ENCODE results near the gene COQ7.

Gene COQ7

DNA sequence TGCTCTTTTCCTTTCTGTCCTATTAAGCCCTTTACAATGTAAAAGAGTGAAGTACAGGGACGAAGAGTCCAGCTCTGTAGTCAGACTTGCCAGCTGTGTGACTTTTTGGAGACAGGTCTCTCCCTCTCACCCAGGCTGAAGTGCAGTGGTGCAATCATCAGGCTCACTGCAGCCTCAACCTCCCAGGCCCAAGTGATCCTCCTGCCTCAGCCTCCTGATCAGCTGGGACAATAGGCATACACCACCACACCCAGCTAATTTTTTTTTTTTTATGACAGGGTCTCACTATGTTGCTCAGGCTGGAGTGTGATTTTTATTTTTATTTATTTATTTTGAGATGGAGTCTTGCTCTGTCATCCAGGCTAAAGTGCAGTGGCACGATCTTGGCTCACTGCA, 39.2 kb downstream of the COQ7 start:
- DNase-seq = no peak
- intact Hi-C loops (cut with DNase I) = no loop called here

DNA sequence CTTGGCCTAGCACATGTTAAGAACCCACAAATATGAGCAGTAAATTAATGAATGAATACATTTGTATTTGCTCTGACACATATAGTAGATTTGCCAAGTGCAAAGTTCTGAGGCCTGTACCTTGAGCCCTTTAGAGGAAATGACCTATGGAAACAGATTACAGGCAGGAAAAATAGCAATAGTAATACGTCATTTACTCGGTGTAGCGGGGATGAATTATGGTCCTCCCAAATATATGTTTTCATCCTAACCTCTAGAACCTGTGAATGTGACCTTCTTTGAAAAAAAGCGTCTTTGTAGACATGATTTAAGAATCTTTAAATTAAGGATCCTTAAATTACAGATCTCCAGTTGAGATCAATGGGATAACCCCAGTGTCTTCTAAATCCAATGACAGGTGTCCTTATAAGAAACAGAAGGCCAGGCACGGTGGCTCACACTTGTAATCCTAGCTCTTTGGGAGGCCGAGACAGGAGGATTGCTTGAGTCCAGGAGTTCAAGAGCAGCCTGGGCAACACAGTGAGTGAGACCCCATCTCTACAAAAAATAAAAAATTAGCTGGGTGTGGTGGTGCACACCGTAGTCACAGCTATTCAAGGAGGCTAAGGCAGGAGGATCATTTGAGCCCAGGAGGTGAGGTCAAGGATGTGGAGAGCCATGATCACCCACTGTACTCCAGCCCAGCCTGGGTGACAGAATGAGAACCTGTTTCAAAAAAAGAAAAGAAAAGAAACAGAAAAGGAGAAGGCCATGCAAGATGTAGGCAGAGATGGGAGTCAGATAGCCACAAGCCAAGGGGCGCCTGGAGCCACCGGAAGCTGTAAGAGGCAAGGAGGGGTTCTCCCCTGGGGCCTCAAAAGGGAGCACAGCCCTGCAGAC, 41.2 kb downstream of the COQ7 start:
- intact Hi-C loops (cut with DNase I) = no loop called here
- DNase-seq = no peak

DNA sequence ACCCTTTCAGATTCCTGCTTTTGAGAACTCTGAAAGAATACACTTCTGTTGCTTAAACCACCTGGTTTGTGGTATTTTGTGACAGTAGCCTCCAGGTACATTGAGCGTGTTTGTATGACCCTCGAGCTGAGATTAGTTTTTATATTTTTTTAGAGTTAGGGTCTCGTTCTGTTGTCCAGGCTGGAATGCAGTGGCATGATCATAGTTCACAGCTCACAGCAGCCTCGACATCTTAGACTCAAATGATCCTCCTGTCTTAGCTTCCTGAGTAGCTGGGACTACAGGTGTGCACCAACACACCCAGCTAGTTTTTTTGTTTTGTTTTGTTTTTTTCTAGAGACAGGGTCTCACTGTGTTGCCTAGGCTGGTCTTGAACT, 41.9 kb downstream of the COQ7 start:
- intact Hi-C loops (cut with DNase I) = no loop called here
- no peak for DNase-seq

DNA sequence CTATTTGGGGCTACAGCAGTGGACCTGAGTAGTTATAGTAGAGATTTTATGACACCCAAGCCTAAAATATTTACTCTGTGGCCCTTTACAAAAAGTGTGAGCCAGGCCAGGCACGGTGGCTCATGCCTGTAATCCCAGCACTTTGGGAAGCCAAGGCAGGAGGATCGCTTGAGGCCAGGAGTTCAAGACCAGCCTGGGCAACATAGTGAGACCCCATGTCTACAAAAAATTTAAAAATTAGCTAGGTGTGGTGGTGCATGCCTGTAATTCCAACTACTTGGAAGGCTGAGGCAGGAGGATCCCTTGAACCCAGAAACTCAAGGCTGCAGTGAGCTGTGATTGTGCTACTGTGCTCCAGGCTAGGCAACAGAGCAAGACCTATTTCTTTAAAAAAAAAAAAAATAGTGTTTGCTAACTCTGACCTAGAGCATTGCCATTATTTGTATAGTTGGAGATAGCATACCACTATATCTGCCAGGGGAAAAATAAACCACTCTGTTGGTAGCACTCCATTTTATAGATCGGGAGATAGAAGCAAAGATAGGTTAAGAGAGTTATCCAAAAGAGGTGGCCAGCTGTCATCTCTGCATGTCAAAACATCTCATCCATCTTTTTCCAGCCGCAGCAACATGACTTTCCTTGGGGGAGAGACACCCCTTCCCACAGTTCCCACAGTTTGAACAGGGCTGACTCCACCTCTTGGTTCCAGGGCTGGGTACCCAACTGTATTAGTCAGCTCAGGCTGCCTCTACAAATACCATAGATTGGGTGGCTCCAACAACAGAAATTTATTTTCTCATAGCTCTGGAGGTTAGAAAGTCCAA, 43.3 kb downstream of the COQ7 start:
- no peak for DNase-seq
- intact Hi-C loops (cut with DNase I) = no loop called here

DNA sequence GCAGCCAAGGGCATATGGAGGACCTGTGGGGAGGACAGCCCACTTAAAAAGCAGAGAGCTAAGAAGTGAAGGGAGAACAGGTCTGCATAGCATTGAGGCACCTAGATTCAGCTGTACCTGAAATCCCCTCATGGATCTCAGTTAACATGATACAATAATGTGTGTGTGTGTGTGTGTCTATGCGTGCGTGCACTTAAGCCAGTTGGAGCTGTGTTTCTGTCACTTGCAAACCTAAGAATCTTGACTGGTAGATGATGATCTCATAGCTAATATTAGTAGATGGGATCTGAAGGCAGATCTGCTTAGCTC, 44.6 kb downstream of the COQ7 start:
- no peak for DNase-seq
- intact Hi-C loops (cut with DNase I) = no loop called here

DNA sequence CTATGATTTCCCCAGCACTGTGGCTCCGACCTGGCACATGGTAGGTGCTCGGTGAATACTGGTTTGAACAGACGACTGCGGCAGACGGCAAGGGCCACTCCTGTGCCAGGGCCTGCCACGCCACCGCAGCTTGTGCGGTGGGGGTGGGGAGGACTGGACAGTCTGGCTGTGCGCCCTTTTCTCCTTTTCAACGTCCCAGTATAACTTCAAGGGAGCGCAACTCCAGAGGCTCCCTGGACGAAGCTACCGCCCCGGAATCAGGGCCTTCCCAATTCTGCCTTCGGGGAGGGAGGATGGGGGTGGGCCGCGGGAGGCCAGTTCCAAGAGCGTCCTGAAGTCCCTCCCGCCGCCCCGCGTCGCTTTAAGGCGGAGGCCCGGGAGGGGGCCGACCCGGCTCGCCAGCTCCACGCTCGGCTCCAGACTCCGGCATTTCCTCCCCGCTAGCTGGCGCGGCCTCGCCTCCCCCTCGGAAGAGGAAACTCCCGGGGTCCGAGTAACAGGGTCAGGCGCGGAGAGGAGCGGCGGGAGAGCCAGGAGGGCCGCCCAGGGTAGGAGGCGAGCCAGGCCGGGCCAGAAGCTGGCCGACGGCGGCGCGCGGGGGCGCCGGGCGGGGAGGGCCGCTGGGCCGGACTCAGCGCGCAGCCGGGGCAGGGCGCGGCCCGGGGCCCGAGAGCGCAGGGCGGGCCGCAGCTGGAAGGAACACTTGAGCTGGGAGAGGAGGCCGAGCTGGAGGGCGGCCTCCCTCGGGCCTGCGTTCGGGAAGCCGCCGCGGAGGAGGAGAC, 46.4 kb downstream of the COQ7 start, which contains the start of gene ITPRIPL2:
Gene ITPRIPL2, plus strand, starts transcription at position 388 of the 782 bp plus-strand sequence. CDS start 498 bp downstream, outside the sequence.
- peak in 40 of 42 donors; percentile 21 to 74 (median 47) for DNase-seq
- intact Hi-C loops (cut with DNase I) = no loop called here

DNA sequence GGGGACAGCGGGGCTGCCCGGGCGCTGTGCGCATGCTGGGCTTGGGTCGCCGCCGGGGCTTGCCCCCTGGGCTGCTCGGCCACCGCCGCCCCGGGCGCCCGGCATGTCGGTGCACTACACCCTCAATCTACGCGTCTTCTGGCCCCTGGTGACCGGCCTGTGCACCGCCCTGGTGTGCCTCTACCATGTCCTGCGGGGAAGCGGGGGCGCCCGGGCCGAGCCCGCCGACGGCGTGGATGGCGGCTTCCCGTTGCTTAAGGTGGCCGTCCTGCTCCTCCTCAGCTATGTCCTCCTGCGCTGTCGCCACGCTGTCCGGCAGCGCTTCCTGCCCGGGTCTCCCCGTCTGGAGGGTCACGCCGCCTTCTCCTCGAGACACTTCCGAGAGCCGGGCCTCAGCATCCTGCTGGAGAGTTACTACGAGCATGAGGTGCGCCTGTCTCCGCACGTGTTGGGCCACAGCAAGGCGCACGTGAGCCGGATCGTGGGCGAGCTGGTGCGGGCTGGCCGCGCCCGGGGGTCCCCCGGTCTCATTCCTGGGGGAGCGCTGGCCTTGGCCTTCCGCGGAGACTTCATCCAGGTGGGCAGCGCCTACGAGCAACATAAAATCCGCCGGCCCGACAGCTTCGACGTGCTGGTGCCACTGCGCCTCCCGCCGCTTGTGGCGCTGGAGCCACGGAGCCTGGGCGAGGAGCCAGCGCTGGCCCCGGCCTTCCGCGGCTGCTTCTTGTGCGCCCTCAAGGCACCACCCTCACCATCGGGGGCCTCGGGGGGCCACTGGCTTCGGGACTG, 47.1 kb downstream of the COQ7 start:
- intact Hi-C loops (cut with DNase I) = no loop called here
- peak in 12 of 42 donors; percentile 11 to 47 (median 20) for DNase-seq

DNA sequence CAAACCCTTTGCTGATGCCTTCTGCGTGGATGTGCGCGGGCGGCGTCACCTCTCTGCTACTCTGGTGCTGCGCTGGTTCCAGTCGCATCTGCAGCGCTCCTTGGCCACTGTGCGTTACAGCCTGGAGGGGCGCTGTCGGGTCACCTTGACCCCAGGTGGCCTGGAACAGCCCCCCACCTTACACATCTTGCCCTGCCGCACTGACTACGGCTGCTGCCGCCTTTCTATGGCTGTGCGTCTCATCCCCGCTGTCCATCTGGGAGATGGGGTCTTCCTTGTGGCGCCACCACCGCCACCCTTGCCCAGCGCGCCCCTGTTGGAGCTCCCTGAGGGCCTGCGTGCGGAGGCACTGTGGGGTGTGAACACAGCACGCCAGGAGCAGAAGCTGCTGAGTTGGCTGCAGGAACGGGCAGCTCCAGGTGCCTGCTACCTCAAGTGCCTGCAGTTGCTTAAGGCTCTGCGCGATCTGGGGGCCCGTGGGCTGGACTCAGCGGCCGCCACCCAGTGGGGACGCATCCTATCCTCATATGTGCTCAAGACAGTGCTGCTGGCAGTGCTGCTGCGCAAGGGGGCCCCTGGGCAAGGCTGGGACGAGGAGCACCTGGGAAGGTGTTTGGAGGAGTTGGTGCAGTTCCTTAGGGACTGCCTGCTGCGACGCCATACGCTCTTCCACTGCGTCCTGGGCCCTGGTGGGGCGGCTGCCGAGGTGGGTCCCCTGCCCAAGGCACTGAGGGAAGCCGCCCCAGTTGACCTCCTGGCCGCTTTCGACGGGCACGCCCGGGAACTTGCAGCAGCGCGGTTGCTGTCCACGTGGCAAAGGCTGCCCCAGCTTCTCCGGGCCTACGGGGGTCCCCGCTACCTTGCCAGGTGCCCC, 48.0 kb downstream of the COQ7 start:
- no peak for DNase-seq
- intact Hi-C loops (cut with DNase I) = no loop called here

DNA sequence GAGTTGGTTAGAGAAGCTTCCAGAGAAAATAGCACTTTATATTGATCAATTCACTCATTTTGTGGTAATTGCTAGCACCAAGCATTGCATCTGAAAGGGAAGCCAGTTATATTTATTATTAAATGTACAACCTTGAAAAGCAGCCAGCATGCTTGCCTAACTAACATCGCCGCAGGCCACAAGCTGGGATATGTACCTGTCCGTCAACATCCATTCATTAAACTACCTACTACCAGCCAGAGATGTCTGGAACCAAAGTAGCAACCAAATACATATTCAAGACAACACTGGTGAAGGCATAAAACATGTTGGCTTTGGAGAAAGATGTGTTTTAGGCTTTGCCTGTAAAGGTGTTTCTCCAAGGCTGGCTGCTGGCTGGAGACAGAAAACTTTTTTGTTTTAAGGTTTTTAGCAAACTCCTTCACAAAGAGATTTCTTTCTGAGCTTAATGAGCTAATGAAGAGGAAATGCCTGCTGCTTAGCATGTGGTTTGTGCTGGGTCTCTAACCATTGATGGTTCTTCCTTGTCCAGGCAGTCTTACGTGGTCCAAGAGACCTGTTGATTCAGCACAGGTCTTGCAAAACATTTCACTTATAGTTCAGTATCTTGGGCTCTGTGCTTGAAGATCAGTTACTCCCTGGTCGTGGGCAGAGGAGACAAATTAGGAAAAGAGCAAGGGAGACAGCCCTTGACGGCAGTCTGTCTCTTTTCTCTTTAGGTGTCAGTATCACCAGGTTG, 49.5 kb downstream of the COQ7 start:
- intact Hi-C loops (cut with DNase I) = no loop called here
- no peak for DNase-seq

DNA sequence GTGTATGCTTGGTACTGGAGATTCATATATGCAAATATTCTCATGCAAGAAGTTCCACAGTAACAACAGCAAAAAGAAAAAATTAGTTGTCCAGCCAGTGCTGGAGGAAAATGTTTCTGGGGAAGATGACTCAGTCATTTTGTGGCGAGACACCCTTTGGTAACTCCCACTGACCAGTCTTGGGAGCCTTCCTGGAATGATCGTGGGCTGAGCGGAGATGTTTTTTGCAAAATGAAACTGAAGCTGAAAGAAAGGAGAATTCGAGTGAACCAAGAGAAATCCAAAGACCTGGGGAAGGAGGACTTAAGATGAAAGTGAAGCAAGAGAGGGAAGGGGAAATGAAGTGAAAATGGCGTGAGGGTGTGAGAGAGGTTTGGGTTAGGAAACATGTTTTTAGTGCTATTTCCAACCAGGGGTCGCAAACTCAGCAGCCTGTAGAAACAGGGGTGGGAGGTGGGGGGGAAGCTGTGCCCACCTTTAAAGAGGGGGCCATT, 51.6 kb downstream of the COQ7 start:
- DNase-seq = peak in 10 of 42 donors; percentile 21 to 70 (median 39)
- intact Hi-C loops (cut with DNase I) = no loop called here

DNA sequence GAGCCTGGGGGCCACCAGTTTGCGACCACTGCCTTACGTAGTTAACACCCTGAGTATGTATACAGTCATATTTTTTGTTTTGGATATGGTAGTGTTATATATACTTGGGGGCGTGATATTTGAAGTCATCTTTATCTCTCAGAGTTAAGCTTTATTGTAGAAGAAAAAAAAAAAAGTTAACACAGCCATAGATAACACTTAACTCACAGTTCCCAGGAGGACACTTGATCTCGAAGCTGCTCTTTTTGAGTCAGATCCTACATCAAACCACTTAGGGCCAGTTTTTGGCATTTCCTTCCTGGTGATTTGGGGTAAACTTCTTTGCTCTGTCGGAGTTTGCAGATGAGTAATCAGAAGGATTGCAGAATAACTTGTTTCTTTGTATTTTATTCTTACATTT, 52.1 kb downstream of the COQ7 start:
- DNase-seq = no peak
- intact Hi-C loops (cut with DNase I) = no loop called here

DNA sequence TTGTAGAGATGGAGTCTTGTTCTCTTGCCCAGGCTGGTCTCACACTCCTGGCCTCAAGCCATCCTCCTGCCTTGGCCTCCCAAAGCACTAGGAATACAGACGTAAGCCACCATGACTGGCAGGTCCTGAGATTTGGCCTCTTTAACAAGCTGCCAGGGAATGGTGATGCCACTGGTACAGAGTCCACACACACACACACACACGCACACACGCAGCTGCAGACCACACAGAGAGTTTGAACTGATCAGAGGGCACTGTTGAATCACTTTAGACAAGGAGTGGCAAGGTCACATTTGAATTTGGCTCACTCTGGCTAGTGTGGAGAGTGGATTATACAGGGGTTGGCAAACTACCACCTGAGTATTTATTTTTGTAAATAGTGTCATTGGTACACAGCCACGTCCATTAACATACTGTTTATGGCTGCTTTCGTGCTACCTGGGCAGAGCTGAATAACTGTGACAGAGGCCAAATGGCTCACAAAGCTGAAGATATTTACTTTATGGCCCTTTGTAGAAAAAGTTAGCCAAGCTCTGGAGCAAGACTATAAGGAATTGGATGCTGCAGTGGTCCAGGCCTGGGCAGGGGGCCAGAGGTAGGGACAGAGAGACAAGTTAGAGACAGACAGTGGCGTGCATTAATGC, 56.2 kb downstream of the COQ7 start:
- no peak for DNase-seq
- intact Hi-C loops (cut with DNase I) = no loop called here

DNA sequence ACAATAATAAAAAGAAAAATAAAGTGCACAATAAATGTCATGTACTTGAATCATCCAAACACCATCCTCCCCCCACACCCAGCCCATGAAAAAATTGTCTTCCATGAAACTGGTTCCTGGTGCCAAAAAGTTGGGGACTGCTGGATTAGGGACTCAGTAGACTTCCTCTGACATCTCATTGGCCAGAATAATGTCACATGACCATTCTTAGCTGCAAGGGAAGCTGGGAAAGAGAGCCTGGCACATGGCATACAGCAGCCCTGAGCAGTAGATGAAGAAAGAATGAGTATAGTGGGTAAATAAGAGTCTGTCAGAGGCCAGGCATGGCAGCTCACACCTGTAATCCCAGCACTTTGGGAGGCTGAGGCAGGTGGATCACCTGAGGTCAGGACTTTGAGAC, 58.9 kb downstream of the COQ7 start:
- intact Hi-C loops (cut with DNase I) = no loop called here
- DNase-seq = no peak

DNA sequence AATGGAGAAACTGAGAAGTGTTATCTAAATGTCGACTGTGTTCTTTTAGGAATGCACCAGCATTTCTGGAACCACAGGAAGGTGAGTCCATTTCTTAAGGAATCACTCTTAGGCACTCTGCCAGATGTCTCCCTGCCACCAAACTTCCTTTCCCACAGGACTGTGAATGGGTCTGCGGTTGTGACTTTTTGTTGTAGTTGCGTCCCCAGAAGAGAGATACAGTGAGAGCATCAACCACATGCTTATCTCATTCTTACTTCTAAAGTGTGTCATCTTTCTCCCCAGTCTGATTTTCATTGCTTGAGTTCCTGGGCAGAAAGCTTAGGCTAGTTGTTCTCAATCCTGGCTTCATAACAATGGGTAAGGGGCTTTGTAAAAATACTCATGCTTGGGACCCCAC, 59.8 kb downstream of the COQ7 start:
- intact Hi-C loops (cut with DNase I) = no loop called here
- DNase-seq = no peak

DNA sequence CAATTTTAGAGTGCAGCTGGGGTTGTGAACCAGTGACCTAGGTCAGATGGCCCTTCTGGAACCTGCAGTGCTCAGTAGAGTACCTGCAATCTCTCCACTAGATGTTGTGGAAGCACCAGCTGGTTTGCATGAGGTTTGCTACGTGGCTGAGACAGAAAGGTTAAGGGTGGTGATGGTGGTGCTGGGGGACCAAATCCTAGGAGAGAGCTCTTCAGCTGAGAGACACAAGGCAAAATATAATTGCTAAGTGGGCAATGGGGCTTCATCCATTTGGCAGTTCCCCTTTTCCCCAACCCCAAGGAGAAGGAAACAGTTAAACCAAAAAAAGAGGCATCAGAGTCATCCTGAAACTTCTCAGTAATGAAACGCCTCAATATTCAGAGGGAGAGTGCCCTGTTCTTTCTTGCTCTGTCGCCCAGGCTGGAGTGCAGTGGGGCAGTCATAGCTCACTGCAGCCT, 60.3 kb downstream of the COQ7 start:
- DNase-seq = peak in 1 of 42 donors; percentile 4
- intact Hi-C loops (cut with DNase I) = no loop called here

DNA sequence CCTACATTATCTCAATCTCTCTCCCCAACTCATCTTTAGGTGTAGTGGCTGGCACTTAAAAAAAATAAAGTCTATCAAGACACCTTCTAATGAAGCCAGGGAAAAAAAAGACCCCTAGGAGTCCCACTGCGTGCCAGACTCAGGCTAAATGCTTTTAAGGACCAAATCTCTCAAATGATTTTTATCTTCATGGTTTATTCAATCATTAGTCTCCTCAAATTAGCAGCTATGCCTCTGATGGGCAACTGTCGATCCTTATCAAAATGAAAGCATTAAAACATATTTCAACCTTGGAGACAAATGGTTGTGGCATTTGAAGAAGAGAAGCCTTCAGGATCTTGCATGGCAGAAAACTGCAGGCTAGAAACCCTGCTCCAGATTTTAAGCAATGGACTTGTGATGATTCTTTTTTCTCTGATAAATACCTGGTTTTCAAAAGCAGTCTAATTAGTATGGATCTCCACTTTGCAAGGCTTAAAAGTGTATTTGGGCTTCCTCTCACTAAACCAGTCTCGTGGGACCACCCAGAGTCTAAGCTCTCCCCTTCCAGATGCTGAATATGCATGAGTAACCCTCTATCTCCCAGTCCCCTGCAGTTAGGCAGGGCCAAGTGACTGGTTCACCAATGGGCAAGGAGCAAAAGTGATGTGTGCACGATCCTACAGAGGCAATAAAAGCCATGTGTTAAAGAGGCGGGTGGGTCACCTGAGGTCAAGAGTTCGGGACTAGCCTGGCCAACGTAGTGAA, 61.2 kb downstream of the COQ7 start:
- intact Hi-C loops (cut with DNase I) = no loop called here
- no peak for DNase-seq
